MCF 10A (cell line): ENCODE measurements around the gene HOXB6. TPM values are rescaled to one million over a fixed set of nuclear protein-coding genes. Genes with fewer than 3 reads are reported as not detected.

ENCODE experiments used
- BruUV-seq: library from RNA; stranded (reverse); fragments of 400-500 nt; replicated peaks from 2 replicates; lab custom pipeline; 2021; lab: Mats Ljungman, UMichigan
- CTCF ChIA-PET: fragments of 300-600 bp; sonication (Branson Sonifier 250); formaldehyde crosslinking; extraction: SDS; loops from one replicate; lab custom pipeline; 2021; ENCODE audit warnings: antibody characterized with exemption, inconsistent platforms; lab: Yijun Ruan, JAX
- POLR2A ChIA-PET: fragments of 300-600, 350-650 bp; sonication (Branson Sonifier 250); formaldehyde crosslinking; extraction: SDS; loops from one replicate; lab custom pipeline; 2020; ENCODE audit warnings: antibody characterized with exemption, inconsistent platforms; lab: Yijun Ruan, JAX
- DNase-seq: peaks from one replicate; pipeline ENCODE4 v3.0.0-alpha.2; 2018; ENCODE audit not compliant: unreplicated experiment
- H3K27ac Mint-ChIP-seq: one replicate; pipeline ENCODE4 v1.8.0; 2022; ENCODE audit warnings: mild to moderate bottlenecking, low read depth, mixed read lengths; ENCODE audit not compliant: unreplicated experiment
- H3K27me3 Mint-ChIP-seq: one replicate; pipeline ENCODE4 v1.8.0; 2022; ENCODE audit warnings: mixed read lengths; ENCODE audit not compliant: insufficient read depth, unreplicated experiment
- H3K36me3 Mint-ChIP-seq: one replicate; pipeline ENCODE4 v1.8.0; 2022; ENCODE audit warnings: mild to moderate bottlenecking, moderate library complexity, mixed read lengths; ENCODE audit not compliant: insufficient read depth, unreplicated experiment
- H3K4me1 Mint-ChIP-seq: one replicate; pipeline ENCODE4 v1.8.0; 2022; ENCODE audit warnings: mixed read lengths; ENCODE audit not compliant: insufficient read depth, unreplicated experiment
- H3K4me3 Mint-ChIP-seq: one replicate; pipeline ENCODE4 v1.8.0; 2022; ENCODE audit warnings: mild to moderate bottlenecking, moderate library complexity, mixed read lengths; ENCODE audit not compliant: unreplicated experiment
- H3K9me3 Mint-ChIP-seq: one replicate; pipeline ENCODE4 v1.8.0; 2022; ENCODE audit warnings: mixed read lengths; ENCODE audit not compliant: unreplicated experiment
- intact Hi-C: fragments of 100-400 bp; cut with micrococcal nuclease; formaldehyde crosslinking; loops from 2 replicates; pipeline ENCODE4 v1.14.1; 2022
- total RNA-seq: library from RNA; stranded (reverse); gene quantifications from 2 replicates; pipeline ENCODE4 v1.2.3, GENCODE V29; 2022
- TF ChIP-seq, protein P1 (sequence below): fragments of 200-600 bp; IDR thresholded peaks from one replicate; pipeline ENCODE4 v1.8.0; 2022; ENCODE audit warnings: antibody characterized with exemption, mild to moderate bottlenecking; ENCODE audit not compliant: unreplicated experiment

HOXB6 gene
- total RNA-seq, 1 experiment from 2014 or later: not detected

DNA sequence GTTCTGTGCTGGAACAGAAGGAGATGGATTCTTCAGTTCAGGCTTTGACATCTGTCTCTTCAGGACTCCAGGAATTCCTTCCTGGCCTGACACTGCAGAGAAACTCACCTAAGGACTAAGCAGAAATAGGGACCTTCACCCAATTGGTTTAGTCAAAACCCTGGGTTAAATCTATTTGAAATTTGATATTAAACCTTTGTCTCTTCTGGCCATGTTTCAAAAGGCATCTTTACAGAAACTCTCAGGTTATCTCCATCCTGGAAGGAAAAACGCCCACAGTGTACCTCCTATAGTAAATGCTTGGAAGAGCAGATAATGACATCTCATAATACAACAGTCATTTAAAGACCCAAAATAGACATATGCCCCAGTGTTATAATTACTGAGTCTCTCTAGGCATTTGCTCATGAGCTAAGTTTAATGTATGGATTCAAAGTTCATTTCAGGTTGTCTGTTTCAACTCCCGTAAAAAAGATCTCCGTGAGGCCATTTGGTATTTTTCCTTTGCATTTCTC is 21.0 kb downstream of the HOXB6 start:
- H3K27me3 Mint-ChIP-seq: peaks cover 37% of the 10 kb centered on the region
- H3K4me1 Mint-ChIP-seq: peaks cover 14% of the 10 kb centered on the region
- H3K4me3 Mint-ChIP-seq: peak overlapping the region; percentile 89
- H3K27ac Mint-ChIP-seq: no peak overlapping the region
- H3K36me3 Mint-ChIP-seq: no peaks in the 10 kb centered on the region
- TF ChIP-seq, protein P1, sequence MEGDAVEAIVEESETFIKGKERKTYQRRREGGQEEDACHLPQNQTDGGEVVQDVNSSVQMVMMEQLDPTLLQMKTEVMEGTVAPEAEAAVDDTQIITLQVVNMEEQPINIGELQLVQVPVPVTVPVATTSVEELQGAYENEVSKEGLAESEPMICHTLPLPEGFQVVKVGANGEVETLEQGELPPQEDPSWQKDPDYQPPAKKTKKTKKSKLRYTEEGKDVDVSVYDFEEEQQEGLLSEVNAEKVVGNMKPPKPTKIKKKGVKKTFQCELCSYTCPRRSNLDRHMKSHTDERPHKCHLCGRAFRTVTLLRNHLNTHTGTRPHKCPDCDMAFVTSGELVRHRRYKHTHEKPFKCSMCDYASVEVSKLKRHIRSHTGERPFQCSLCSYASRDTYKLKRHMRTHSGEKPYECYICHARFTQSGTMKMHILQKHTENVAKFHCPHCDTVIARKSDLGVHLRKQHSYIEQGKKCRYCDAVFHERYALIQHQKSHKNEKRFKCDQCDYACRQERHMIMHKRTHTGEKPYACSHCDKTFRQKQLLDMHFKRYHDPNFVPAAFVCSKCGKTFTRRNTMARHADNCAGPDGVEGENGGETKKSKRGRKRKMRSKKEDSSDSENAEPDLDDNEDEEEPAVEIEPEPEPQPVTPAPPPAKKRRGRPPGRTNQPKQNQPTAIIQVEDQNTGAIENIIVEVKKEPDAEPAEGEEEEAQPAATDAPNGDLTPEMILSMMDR: no peak
- no peaks in the 10 kb centered on the region for H3K9me3 Mint-ChIP-seq
- intact Hi-C loops: no loop called here
- POLR2A ChIA-PET: no interaction called here
- no peak for DNase-seq
- no TSS peak for BruUV-seq
- CTCF ChIA-PET: interaction anchor here (0.6 to 1.0 kb wide), 7 partner anchors 27 to 1089 kb away, joined by 3 to 5 read pairs (median 3); no protein-coding TSS in a partner anchor

DNA sequence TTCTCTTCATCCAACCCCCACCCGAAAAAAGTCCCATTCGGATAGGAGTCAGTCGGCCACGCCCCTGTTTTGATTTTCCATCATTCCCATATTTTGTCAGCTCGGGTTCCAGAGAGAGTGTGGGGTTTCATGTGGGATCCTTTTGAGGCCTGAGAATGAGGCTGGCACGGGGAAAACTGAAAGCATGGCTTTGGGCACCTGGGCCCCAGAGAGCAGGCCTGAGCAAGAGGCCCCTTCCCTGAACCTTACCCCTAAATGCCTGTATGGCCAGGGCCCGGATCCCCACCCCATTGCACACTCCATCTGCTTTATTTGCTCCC is 22.1 kb downstream of the HOXB6 start:
- intact Hi-C loops: no loop called here

DNA sequence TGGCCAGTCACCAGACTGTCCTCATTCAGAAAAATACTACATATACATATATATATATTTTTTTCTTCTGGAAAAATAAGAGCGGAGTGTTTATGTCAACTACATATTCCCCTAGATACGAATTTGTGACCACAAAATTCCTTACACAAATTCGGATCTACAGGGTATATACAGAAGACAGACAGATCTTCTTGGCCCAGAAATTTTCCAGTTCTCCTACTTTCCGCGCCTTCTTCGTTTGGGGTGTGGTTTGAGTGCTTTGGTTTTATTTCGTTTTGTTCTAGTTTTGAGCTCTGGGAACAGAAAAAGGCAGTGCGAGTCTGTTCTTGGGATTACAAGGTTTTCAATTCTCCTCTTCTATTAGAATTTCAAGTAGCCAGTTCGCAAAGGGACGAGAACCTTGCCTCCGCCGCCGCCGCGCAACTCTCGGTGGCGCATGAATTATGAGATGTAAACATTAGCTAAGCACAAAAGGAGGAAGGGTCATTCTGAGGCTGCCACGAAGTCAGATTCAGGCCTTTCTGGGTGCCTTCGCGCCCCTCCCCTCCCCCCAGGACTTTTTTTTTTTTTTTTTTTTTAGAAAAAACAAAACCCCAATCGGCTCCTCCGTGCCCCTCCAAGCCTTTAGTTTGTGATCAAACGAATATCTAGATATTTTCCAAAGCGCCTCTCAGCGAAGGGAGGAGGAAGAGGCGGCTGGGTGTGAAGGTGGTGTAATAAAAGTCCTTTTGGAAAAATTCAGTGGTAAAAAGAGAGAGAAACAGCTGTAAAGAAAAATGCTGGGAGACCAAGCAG is 24.8 kb downstream of the HOXB6 start:
- TF ChIP-seq, protein P1: no peak
- intact Hi-C loops: no loop called here
- H3K4me3 Mint-ChIP-seq: no peak overlapping the region
- no peaks in the 10 kb centered on the region for H3K9me3 Mint-ChIP-seq
- peaks cover 22% of the 10 kb centered on the region for H3K27me3 Mint-ChIP-seq
- H3K36me3 Mint-ChIP-seq: no peaks in the 10 kb centered on the region
- ChIA-PET POLR2A (no interaction called here), CTCF (interaction anchor here (0.6 to 0.7 kb wide), 2 partner anchors 9 to 243 kb away, joined by 3 to 4 read pairs; no protein-coding TSS in a partner anchor)
- H3K27ac Mint-ChIP-seq: no peak overlapping the region
- DNase-seq: no peak
- peaks cover 9% of the 10 kb centered on the region for H3K4me1 Mint-ChIP-seq
- BruUV-seq: no TSS peak

More for the DNA sequence above, 22.1 kb downstream of the HOXB6 start:
- POLR2A ChIA-PET: no interaction called here
- BruUV-seq: no TSS peak
- Mint-ChIP-seq H3K27ac (no peak overlapping the region), H3K9me3 (no peaks in the 10 kb centered on the region), H3K27me3 (peaks cover 33% of the 10 kb centered on the region), H3K36me3 (no peaks in the 10 kb centered on the region), H3K4me3 (no peak overlapping the region), H3K4me1 (peaks cover 14% of the 10 kb centered on the region)
- DNase-seq: no peak
- TF ChIP-seq, protein P1: no peak
- CTCF ChIA-PET: interaction anchor here (0.5 to 1.4 kb wide), 9 partner anchors 15 to 424 kb away, joined by 3 to 6 read pairs (median 3); no protein-coding TSS in a partner anchor

DNA sequence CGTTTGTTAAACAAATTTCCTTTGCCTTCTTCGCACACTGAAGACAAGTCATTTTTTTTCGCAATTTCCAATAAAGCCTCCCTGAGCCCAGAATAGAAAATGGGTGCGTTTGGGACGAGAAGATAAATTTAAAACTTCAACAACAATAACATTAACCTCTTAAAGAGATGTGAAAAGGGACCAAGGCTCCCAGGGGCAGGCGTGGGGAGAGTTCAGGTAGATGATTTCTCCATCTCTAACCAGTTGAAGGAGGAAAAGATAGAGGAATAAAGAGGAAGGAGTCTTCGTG is 25.4 kb downstream of the HOXB6 start:
- H3K36me3 Mint-ChIP-seq: no peaks in the 10 kb centered on the region
- peaks cover 8% of the 10 kb centered on the region for H3K4me1 Mint-ChIP-seq
- POLR2A ChIA-PET: interaction anchor here (0.5 kb wide), 1 partner anchor 200 kb away, joined by 4 read pairs; no protein-coding TSS in a partner anchor
- TF ChIP-seq, protein P1: no peak
- intact Hi-C loops: no loop called here
- no peaks in the 10 kb centered on the region for H3K9me3 Mint-ChIP-seq
- no peak overlapping the region for H3K27ac Mint-ChIP-seq
- CTCF ChIA-PET: interaction anchor here (0.6 kb wide), 2 partner anchors 27 to 144 kb away, joined by 3 read pairs; partner anchors contain the start of gene PRAC2
- no peak for DNase-seq
- H3K4me3 Mint-ChIP-seq: no peak overlapping the region
- H3K27me3 Mint-ChIP-seq: peaks cover 22% of the 10 kb centered on the region
- no TSS peak for BruUV-seq
